HG02759 (cell line): ENCODE measurements around the gene SAGE1.
"Not testable (repeated sequence)": the region's sequence is repeated elsewhere in the genome, so short reads cannot be mapped to it uniquely, and the experiment has no call there.

Experiments
- ATAC-seq: cut with Tn5 transposase; IDR thresholded peaks from one replicate; pipeline ENCODE4 v1.9.1; 2021; ENCODE audit warnings: mild to moderate bottlenecking, moderate library complexity; ENCODE audit not compliant: unreplicated experiment

The SAGE1 gene, protein sequence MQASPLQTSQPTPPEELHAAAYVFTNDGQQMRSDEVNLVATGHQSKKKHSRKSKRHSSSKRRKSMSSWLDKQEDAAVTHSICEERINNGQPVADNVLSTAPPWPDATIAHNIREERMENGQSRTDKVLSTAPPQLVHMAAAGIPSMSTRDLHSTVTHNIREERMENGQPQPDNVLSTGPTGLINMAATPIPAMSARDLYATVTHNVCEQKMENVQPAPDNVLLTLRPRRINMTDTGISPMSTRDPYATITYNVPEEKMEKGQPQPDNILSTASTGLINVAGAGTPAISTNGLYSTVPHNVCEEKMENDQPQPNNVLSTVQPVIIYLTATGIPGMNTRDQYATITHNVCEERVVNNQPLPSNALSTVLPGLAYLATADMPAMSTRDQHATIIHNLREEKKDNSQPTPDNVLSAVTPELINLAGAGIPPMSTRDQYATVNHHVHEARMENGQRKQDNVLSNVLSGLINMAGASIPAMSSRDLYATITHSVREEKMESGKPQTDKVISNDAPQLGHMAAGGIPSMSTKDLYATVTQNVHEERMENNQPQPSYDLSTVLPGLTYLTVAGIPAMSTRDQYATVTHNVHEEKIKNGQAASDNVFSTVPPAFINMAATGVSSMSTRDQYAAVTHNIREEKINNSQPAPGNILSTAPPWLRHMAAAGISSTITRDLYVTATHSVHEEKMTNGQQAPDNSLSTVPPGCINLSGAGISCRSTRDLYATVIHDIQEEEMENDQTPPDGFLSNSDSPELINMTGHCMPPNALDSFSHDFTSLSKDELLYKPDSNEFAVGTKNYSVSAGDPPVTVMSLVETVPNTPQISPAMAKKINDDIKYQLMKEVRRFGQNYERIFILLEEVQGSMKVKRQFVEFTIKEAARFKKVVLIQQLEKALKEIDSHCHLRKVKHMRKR

DNA sequence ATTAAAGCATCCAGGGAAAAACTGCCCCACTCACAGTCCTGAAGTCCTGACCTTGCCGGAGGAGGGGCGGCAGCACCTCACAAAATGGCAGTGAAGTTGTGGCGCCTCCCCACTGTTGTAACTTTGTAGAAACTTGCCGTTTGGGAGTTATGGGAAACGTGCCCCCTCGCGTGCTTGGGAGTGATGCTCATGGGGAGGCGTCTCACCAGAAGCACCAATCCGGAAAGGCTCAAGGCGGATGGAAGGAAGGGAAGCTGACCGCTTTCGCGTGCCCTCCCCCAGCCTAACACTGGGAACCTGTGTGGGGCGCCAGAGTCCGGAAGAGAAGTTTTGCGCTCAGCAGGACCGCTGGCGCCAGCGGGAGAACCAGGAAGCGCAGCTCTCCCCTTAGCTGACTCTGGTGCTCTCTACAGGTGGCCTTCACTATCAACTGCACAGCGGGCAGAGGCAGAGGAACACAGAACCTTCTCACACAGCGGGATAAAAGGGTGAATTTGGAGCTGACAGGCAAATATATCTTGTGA is at the start of gene SAGE1, which contains the start of gene CT45A10:
Gene SAGE1, plus strand, starts transcription at position 423 of the 524 bp plus-strand sequence. CDS start 2,527 bp downstream, outside the sequence.
Gene CT45A10, minus strand, starts transcription at position 151 of the 524 bp plus-strand sequence. CDS start 8,100 bp downstream, outside the sequence.
- ATAC-seq, result peak; percentile 48

DNA sequence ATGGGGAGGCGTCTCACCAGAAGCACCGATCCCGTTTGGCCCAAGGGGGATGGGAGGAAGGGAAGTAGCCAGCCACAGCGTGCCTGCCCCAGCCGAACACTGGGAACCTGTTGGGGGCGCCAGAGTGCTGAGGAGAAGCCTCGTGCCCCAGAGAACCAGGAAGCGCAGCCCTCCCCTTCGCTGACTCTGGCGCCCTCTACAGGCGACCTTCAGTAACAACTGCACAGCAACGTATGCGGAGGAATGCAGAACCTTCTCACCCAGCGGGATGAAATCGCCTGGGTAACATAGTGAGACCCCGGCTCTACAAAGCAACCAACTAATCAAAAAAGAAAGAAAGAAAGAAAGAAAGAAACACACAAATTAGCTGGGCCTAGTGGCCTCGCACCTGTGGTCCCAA is 39.1 kb upstream of the SAGE1 start, which contains the start of gene CT45A8:
Gene CT45A8, minus strand, starts transcription at position 101 of the 400 bp plus-strand sequence. CDS start 3,755 bp downstream, outside the sequence.
- ATAC-seq, result not testable (repeated sequence)

DNA sequence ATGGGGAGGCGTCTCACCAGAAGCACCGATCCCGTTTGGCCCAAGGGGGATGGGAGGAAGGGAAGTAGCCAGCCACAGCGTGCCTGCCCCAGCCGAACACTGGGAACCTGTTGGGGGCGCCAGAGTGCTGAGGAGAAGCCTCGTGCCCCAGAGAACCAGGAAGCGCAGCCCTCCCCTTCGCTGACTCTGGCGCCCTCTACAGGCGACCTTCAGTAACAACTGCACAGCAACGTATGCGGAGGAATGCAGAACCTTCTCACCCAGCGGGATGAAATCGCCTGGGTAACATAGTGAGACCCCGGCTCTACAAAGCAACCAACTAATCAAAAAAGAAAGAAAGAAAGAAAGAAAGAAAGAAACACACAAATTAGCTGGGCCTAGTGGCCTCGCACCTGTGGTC is 21.8 kb upstream of the SAGE1 start, which contains the start of gene CT45A9:
Gene CT45A9, minus strand, starts transcription at position 101 of the 400 bp plus-strand sequence. CDS start 3,751 bp downstream, outside the sequence.
- not testable (repeated sequence) for ATAC-seq

DNA sequence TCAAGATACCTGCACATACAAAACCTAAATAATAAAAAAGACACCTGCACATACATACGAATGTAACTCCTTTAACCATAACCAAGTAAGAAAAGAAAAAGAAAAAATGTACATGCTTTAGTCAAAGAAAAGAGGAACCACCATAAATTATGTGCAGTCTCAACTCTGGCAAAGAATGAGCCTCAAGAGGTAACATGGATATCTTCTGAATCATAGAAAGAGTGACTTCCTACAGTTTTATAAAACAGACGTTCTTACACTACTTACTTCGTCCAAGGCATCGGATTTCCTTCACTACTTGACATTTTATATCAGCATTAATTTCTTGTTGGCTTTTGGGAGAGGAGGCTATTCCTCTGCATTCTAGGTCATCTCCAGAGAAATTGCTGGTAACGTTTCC is 10.8 kb upstream of the SAGE1 start:
- ATAC-seq, result not testable (repeated sequence)

DNA sequence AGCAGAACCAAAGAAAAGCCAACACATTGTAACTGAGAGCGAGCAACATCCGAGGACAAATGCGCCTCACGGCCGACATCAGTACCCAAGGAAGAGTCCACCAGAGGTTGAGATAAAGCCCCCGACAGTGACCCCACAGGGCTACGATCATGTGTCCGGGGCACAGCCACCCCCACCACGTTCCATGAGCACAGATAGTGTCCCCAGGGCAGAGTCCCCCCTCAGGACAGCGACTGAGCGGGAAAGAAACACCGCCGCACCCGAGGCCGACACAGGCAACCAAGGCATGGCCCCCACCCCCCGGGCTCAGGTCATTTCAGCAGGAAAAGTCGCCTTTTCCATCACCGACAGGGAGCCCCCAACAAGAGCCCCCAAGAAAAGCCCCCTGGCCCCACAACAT is 5.3 kb upstream of the SAGE1 start:
- ATAC-seq, result not testable (repeated sequence)

DNA sequence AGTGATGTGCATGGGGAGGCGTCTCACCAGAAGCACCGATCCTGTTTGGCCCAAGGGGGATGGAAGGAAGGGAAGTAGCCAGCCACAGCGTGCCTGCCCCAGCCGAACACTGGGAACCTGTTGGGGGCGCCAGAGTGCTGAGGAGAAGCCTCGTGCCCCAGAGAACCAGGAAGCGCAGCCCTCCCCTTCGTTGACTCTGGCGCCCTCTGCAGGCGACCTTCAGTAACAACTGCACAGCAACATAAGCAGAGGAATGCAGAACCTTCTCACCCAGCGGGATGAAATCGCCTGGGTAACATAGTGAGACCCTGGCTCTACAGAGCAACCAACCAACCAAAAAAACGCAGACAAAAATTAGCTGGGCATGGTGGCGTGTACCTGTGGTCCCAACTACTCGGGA is 4.5 kb upstream of the SAGE1 start:
- ATAC-seq, result not testable (repeated sequence)

DNA sequence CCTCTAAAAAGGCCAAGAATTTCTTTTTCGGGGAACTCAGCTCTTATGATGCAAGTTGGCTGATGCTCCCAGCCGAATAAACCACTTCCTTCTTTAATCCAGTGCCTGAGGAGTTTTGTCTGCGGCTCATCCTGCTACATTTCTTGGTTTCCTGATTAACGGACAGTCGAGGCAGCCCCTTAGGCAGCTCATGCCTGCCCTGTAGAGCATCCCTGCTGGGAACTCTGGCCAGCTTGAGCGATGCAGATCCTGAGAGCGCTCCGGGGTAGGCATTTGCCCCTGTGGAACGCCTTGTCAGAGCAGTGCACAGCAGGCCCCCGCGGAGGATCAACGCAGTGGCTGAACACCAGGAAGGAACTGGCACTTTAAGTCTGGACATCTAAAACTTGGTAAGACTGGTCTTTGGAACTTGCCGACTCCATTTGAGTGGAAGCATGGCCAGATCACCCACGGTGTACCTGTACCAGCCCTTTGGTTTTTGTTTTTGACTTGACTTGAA is 3.4 kb upstream of the SAGE1 start:
- no peak for ATAC-seq

DNA sequence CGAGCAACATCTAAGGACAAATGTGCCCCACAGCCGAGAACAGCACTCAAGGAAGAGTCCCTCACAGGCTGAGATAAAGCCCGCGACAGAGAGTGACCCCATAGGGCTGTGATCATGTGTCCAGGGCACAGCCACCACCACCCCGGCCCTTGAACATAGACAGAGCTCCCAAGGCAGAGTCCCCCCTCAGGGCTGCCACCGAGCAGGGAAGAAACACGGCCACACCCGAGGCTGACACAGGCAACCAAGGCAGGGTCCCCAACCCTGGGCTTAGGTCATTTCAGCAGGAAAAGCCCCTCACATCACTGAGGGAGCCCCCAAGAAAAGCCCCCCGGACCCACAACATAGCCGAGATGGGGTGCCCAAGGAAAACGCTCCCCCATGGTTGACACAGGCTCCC is 735 bp upstream of the SAGE1 start:
- no peak for ATAC-seq

DNA sequence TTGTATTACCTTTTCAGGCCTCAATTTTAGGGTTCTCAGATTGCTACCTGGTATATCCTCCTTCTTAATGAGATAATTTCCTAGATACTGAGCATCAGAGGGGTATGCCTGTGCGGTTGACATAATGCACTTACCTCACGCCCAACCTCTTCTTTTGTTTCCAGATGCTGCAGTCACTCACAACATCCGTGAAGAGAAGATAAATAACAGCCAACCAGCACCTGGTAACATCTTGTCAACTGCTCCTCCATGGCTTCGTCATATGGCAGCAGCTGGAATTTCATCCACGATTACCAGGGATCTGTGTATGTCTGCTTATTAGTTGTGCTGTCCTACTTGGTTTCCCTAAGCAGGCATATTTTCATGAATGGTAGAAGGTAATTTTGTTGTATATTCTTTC is 16.7 kb downstream of the SAGE1 start:
- ATAC-seq, result no peak

DNA sequence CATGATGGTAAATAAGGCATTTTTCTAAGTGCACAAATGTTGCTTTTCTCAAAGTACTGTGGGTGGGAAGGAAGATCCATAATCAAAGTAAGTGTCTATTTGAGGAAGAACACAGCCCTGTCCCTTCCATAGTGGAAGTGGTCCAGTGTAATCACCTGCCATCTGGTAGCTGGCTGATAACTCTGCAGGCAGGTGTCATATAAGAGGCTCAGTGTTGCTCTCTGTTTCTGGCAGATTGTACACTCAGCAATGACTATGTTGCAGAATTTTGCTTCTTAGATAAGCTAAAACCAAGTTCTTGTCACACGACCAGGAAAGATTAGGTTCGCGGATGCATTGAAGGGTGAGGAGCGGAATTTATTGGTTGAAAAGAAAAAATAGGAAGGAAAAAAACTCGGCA is 20.9 kb downstream of the SAGE1 start:
- no peak for ATAC-seq

DNA sequence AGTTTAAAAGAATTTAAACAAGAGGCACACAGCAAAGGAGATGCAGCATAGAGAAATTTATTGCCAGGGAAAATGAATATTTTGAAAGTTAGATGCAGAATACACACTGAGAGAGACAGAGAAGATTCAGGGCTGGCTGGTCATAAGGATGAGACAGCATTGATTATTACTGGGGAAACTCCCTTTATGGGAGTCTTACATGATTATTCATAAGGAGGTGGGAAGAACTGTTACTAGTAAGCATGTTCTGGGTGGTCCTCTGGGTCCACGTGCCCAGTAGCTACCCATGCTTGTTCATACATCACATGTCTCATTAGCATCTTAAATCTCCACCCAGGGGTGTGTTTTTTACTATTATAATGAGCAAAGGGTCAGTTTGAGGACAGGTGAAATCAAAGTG is 27.0 kb downstream of the SAGE1 start:
- ATAC-seq, result peak; percentile 21

DNA sequence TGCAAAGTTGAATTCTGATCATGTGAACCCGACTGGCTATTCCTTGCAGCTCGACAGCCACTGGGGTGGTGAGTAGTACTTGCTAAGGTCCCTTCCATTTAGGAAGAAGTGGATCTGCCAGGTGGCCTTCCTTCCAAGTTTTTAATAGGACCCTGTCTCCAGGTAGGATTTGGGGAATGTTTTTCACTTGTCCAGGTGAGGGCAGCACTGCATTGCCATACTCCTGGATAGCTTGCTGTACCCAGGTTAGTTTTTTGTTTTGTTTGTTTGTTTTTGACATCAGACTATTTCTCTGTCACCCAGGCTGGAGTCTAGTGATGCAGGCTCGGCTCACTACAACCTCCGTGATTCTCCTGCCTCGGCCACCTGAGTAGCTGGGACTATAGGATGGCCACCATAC is 29.8 kb downstream of the SAGE1 start:
- ATAC-seq, result no peak

DNA sequence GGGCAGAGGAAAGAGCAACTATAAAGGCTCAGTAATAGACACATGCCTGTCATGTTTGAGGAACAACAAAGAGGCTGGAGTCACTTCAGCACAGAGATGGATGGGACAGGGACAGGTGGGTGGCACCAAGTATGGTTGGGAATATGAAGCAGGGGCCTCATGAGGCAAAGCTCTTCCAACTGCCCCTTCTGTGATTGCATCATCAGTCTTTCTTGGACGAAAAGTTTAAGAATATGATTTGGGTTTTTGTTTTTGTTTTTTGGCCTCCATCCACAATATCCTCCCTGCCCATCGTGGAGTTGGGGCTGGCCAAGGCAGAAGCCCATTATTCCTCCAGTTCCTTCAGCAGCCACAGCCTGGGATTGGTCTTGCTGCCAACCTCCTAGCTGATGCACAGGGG is 34.4 kb downstream of the SAGE1 start:
- ATAC-seq, result no peak

DNA sequence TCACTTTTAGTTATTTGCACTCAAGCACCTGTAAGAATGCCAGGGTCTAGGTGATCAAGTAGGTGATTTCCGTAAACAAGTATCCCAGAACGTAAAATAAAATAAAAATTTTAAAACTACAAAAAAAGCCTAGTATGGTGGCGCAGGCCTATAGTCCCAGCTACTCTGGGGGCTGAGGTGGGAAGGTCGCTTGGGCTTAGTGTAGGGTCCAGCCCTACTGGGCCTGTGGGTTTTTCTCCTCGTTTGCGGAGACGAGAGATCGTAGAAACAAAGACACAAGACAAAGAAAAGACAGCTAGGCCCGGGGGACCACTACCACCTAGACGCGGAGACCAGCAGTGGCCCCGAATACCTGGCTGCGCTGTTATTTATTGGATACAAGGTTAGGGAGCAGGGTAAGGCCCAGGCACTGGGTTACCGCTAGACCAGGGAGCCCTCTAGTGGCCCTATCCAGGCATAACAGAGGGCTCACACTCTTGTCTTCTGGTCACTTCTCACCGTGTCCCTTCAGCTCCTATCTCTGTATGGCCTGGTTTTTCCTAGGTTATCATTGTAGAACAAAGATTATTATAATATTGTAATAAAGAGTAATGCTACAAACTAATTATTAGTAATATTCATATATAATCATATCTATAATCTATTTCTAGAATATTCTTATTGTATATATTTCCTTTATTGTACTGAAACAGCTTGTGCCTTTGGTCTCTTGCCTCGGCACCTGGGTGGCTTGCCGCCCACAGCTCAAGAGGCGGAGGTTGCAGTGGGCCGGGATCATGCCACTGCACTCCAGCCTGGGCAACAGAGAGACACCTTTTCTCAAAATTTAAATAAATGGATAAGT is 38.4 kb downstream of the SAGE1 start:
- ATAC-seq, result no peak

DNA sequence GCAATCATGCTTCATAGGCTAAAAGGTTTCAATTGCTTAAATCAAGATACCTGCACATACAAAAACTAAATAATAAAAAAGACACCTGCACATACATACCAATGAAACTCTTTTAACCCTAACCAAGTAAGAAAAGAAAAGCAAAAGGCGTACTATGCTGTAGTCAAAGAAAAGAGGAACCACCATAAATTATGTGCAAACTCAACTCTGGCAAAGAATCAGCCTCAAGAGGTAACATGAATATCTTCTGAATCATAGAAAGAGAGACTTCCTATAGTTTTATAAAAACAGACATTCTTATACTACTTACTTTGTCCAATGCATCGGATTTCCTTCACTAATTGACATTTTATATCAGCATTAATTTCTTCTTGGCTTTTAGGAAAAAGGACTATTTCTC is 51.0 kb downstream of the SAGE1 start:
- ATAC-seq, result no peak

DNA sequence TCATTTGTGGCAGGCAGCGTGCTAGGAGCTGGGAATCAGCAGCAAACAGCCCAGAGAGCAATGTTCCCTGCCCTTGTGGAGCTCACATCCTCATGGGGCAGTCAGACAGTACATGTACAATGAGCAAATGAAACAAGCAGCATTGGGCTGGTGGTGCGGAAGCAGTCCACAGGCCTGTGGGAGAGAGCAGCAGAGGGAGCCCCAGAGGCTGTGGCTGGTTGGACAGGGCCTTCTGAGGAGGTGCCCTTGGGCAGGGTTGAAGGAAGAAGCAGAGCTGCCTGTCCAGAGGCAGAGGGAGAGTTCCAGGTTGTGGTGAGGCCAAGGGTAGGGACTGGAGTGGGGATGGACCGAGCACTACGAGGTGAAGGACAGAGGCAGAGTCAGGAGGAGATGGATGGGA is 57.8 kb downstream of the SAGE1 start:
- ATAC-seq, result no peak
